ENCODE results near the gene GPR139. TPM values are rescaled to one million over a fixed set of nuclear protein-coding genes. Genes with fewer than 3 reads are reported as not detected.

The GPR139 gene
- total RNA-seq, 1 experiment from 2014 or later = not detected

GRCh38 chr16:20075243-20075642 lies 1.6 kb upstream of the GPR139 start:
- no peak overlapping the region for H3K4me3 ChIP-seq
- no peaks in the 10 kb centered on the region for H3K9me3 ChIP-seq (replicated peaks)
- no peaks in the 10 kb centered on the region for H3K4me1 ChIP-seq (replicated peaks)
- no peaks in the 10 kb centered on the region for H3K36me3 ChIP-seq
- no peak overlapping the region for H3K27ac ChIP-seq
- H3K27me3 ChIP-seq (replicated peaks) = peaks cover 55% of the 10 kb centered on the region
- no peak for DNase-seq (ENCODE audit: low read depth in 1 of 2, low spot score in 2 of 2)

GRCh38 chr16:20074099-20074991 lies 655 bp upstream of the GPR139 start:
- Histone ChIP-seq H3K9me3 (replicated peaks) (no peaks in the 10 kb centered on the region), H3K27ac (no peak overlapping the region), H3K4me3 (no peak overlapping the region), H3K4me1 (replicated peaks) (no peaks in the 10 kb centered on the region), H3K36me3 (no peaks in the 10 kb centered on the region), H3K27me3 (replicated peaks) (peaks cover 62% of the 10 kb centered on the region)
- DNase-seq (ENCODE audit: low read depth in 1 of 2, low spot score in 2 of 2) = no peak

GRCh38 chr16:20072874-20073202 lies 852 bp downstream of the GPR139 start:
- no peaks in the 10 kb centered on the region for H3K36me3 ChIP-seq
- H3K4me3 ChIP-seq = no peak overlapping the region
- no peaks in the 10 kb centered on the region for H3K4me1 ChIP-seq (replicated peaks)
- H3K27me3 ChIP-seq (replicated peaks) = peaks cover 64% of the 10 kb centered on the region
- H3K27ac ChIP-seq = no peak overlapping the region
- no peak for DNase-seq (ENCODE audit: low read depth in 1 of 2, low spot score in 2 of 2)
- no peaks in the 10 kb centered on the region for H3K9me3 ChIP-seq (replicated peaks)

- Histone ChIP-seq H3K27ac (no peak overlapping the region), H3K27me3 (replicated peaks) (peaks cover 64% of the 10 kb centered on the region), H3K36me3 (no peaks in the 10 kb centered on the region), H3K4me3 (no peak overlapping the region), H3K4me1 (replicated peaks) (no peaks in the 10 kb centered on the region), H3K9me3 (replicated peaks) (no peaks in the 10 kb centered on the region)
- DNase-seq (ENCODE audit: low read depth in 1 of 2, low spot score in 2 of 2) = no peak
These were observed 1.4 kb downstream of the GPR139 start for GRCh38 chr16:20072146-20072873.

GRCh38 chr16:20064931-20065330 lies 8.8 kb downstream of the GPR139 start:
- Histone ChIP-seq H3K27ac (no peak overlapping the region), H3K4me1 (replicated peaks) (no peaks in the 10 kb centered on the region), H3K4me3 (no peak overlapping the region), H3K36me3 (no peaks in the 10 kb centered on the region), H3K27me3 (replicated peaks) (peaks cover 17% of the 10 kb centered on the region), H3K9me3 (replicated peaks) (no peaks in the 10 kb centered on the region)
- no peak for DNase-seq (ENCODE audit: low read depth in 1 of 2, low spot score in 2 of 2)

- Histone ChIP-seq H3K27ac (no peak overlapping the region), H3K4me1 (replicated peaks) (no peaks in the 10 kb centered on the region), H3K36me3 (no peaks in the 10 kb centered on the region), H3K4me3 (no peak overlapping the region), H3K27me3 (replicated peaks) (peaks cover 13% of the 10 kb centered on the region), H3K9me3 (replicated peaks) (no peaks in the 10 kb centered on the region)
- DNase-seq (ENCODE audit: low read depth in 1 of 2, low spot score in 2 of 2) = no peak
These were observed 9.2 kb downstream of the GPR139 start for GRCh38 chr16:20064520-20064919.

GRCh38 chr16:20061132-20061531 lies 12.6 kb downstream of the GPR139 start:
- no peak overlapping the region for H3K27ac ChIP-seq
- H3K4me3 ChIP-seq = no peak overlapping the region
- H3K9me3 ChIP-seq (replicated peaks) = no peaks in the 10 kb centered on the region
- no peaks in the 10 kb centered on the region for H3K36me3 ChIP-seq
- no peak for DNase-seq (ENCODE audit: low read depth in 1 of 2, low spot score in 2 of 2)
- H3K27me3 ChIP-seq (replicated peaks) = peaks cover 6% of the 10 kb centered on the region; the same call in 1 of the 2 replicates
- no peaks in the 10 kb centered on the region for H3K4me1 ChIP-seq (replicated peaks)

GRCh38 chr16:20056436-20056835 lies 17.3 kb downstream of the GPR139 start:
- H3K36me3 ChIP-seq = no peaks in the 10 kb centered on the region
- H3K27me3 ChIP-seq (replicated peaks) = no peaks in the 10 kb centered on the region; the same call in 1 of the 2 replicates
- no peaks in the 10 kb centered on the region for H3K4me1 ChIP-seq (replicated peaks)
- no peak overlapping the region for H3K4me3 ChIP-seq
- H3K9me3 ChIP-seq (replicated peaks) = no peaks in the 10 kb centered on the region
- H3K27ac ChIP-seq = no peak overlapping the region
- DNase-seq (ENCODE audit: low read depth in 1 of 2, low spot score in 2 of 2) = no peak

GRCh38 chr16:20053336-20053735 lies 20.4 kb downstream of the GPR139 start:
- H3K36me3 ChIP-seq = no peaks in the 10 kb centered on the region
- DNase-seq (ENCODE audit: low read depth in 1 of 2, low spot score in 2 of 2) = no peak
- H3K27ac ChIP-seq = no peak overlapping the region
- no peaks in the 10 kb centered on the region for H3K4me1 ChIP-seq (replicated peaks)
- H3K27me3 ChIP-seq (replicated peaks) = peaks cover 5% of the 10 kb centered on the region
- H3K4me3 ChIP-seq = no peak overlapping the region
- H3K9me3 ChIP-seq (replicated peaks) = no peaks in the 10 kb centered on the region

GRCh38 chr16:20051611-20052010 lies 22.1 kb downstream of the GPR139 start:
- Histone ChIP-seq H3K36me3 (no peaks in the 10 kb centered on the region), H3K27me3 (replicated peaks) (peaks cover 5% of the 10 kb centered on the region), H3K4me3 (no peak overlapping the region), H3K9me3 (replicated peaks) (no peaks in the 10 kb centered on the region), H3K4me1 (replicated peaks) (no peaks in the 10 kb centered on the region), H3K27ac (no peak overlapping the region)
- no peak for DNase-seq (ENCODE audit: low read depth in 1 of 2, low spot score in 2 of 2)

GRCh38 chr16:20051147-20051546 lies 22.5 kb downstream of the GPR139 start:
- Histone ChIP-seq H3K9me3 (replicated peaks) (no peaks in the 10 kb centered on the region), H3K27me3 (replicated peaks) (peaks cover 5% of the 10 kb centered on the region), H3K4me3 (no peak overlapping the region), H3K27ac (no peak overlapping the region), H3K36me3 (no peaks in the 10 kb centered on the region), H3K4me1 (replicated peaks) (no peaks in the 10 kb centered on the region)
- DNase-seq (ENCODE audit: low read depth in 1 of 2, low spot score in 2 of 2) = no peak

- Histone ChIP-seq H3K9me3 (replicated peaks) (no peaks in the 10 kb centered on the region), H3K36me3 (no peaks in the 10 kb centered on the region), H3K4me1 (replicated peaks) (no peaks in the 10 kb centered on the region), H3K27ac (no peak overlapping the region), H3K27me3 (replicated peaks) (peaks cover 5% of the 10 kb centered on the region), H3K4me3 (no peak overlapping the region)
- no peak for DNase-seq (ENCODE audit: low read depth in 1 of 2, low spot score in 2 of 2)
These were observed 23.9 kb downstream of the GPR139 start for GRCh38 chr16:20049831-20050230.

- DNase-seq (ENCODE audit: low read depth in 1 of 2, low spot score in 2 of 2) = no peak
- H3K4me1 ChIP-seq (replicated peaks) = no peaks in the 10 kb centered on the region
- H3K9me3 ChIP-seq (replicated peaks) = no peaks in the 10 kb centered on the region
- no peak overlapping the region for H3K27ac ChIP-seq
- no peak overlapping the region for H3K4me3 ChIP-seq
- H3K27me3 ChIP-seq (replicated peaks) = peaks cover 5% of the 10 kb centered on the region; the same call in 1 of the 2 replicates
- H3K36me3 ChIP-seq = no peaks in the 10 kb centered on the region
These were observed 27.8 kb downstream of the GPR139 start for GRCh38 chr16:20045886-20046285.

- Histone ChIP-seq H3K27ac (no peak overlapping the region), H3K9me3 (replicated peaks) (no peaks in the 10 kb centered on the region), H3K4me3 (no peak overlapping the region), H3K36me3 (no peaks in the 10 kb centered on the region), H3K27me3 (replicated peaks) (peaks cover 15% of the 10 kb centered on the region), H3K4me1 (replicated peaks) (no peaks in the 10 kb centered on the region)
- DNase-seq (ENCODE audit: low read depth in 1 of 2, low spot score in 2 of 2) = no peak
These were observed 30.8 kb downstream of the GPR139 start for GRCh38 chr16:20042848-20043247.
